HL-60 (cell line): Measurements from ENCODE around the gene RAB13.
"Not testable (repeated sequence)": the region's sequence is repeated elsewhere in the genome, so short reads cannot be mapped to it uniquely, and the experiment has no call there.

ENCODE experiments used
- GABPA ChIP-seq: IDR thresholded peaks from 2 replicates; pipeline ENCODE4 v1.6.1; 2012; ENCODE audit warnings: low read depth
- POLR2AphosphoS5 ChIP-seq: IDR thresholded peaks from 2 replicates; pipeline ENCODE4 v1.6.1; 2012; ENCODE audit warnings: low read depth
- SPI1 ChIP-seq: IDR thresholded peaks from 2 replicates; pipeline ENCODE4 v1.6.1; 2012; ENCODE audit warnings: low read depth, mild to moderate bottlenecking, borderline replicate concordance
- TF ChIP-seq, protein P1 (sequence below): IDR thresholded peaks from one replicate; pipeline ENCODE4 v1.5.1; 2011; ENCODE audit warnings: low read length, control low read depth, inconsistent platforms; ENCODE audit not compliant: insufficient read depth
- TF ChIP-seq, protein P2 (sequence below): IDR thresholded peaks from 2 replicates; pipeline ENCODE4 v1.6.1; 2012; ENCODE audit warnings: low read depth; ENCODE audit not compliant: insufficient replicate concordance

DNA sequence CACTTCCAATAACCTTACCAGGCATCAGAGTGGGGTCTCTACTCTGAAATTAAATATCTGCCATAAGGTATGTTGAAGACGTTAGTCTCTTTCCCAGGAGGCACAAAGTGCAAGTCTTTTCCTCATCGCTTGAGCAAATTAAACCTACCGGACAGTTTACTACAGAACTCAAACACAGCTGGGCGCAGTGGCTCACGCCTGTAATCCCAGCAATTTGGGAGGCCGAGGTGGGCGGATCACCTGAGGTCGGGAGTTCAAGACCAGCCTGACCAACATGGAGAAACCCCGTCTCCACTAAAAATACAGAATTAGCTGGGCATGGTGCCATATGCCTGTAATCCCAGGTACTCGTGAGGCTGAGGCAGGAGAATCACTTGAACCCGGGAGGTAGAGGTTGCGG, 7.0 kb downstream of the RAB13 start:
- TF ChIP-seq, protein P1, sequence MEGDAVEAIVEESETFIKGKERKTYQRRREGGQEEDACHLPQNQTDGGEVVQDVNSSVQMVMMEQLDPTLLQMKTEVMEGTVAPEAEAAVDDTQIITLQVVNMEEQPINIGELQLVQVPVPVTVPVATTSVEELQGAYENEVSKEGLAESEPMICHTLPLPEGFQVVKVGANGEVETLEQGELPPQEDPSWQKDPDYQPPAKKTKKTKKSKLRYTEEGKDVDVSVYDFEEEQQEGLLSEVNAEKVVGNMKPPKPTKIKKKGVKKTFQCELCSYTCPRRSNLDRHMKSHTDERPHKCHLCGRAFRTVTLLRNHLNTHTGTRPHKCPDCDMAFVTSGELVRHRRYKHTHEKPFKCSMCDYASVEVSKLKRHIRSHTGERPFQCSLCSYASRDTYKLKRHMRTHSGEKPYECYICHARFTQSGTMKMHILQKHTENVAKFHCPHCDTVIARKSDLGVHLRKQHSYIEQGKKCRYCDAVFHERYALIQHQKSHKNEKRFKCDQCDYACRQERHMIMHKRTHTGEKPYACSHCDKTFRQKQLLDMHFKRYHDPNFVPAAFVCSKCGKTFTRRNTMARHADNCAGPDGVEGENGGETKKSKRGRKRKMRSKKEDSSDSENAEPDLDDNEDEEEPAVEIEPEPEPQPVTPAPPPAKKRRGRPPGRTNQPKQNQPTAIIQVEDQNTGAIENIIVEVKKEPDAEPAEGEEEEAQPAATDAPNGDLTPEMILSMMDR, result not testable (repeated sequence)
- not testable (repeated sequence) for TF ChIP-seq SPI1, POLR2AphosphoS5, GABPA
- TF ChIP-seq, protein P2, sequence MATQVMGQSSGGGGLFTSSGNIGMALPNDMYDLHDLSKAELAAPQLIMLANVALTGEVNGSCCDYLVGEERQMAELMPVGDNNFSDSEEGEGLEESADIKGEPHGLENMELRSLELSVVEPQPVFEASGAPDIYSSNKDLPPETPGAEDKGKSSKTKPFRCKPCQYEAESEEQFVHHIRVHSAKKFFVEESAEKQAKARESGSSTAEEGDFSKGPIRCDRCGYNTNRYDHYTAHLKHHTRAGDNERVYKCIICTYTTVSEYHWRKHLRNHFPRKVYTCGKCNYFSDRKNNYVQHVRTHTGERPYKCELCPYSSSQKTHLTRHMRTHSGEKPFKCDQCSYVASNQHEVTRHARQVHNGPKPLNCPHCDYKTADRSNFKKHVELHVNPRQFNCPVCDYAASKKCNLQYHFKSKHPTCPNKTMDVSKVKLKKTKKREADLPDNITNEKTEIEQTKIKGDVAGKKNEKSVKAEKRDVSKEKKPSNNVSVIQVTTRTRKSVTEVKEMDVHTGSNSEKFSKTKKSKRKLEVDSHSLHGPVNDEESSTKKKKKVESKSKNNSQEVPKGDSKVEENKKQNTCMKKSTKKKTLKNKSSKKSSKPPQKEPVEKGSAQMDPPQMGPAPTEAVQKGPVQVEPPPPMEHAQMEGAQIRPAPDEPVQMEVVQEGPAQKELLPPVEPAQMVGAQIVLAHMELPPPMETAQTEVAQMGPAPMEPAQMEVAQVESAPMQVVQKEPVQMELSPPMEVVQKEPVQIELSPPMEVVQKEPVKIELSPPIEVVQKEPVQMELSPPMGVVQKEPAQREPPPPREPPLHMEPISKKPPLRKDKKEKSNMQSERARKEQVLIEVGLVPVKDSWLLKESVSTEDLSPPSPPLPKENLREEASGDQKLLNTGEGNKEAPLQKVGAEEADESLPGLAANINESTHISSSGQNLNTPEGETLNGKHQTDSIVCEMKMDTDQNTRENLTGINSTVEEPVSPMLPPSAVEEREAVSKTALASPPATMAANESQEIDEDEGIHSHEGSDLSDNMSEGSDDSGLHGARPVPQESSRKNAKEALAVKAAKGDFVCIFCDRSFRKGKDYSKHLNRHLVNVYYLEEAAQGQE, result not testable (repeated sequence)
